ENCODE measurements around the gene TMEM171.

The TMEM171 gene

GRCh38 chr5:73131711-73132425, 11.5 kb downstream of the TMEM171 start:
- FAIRE-seq (no peak), DNase-seq (ENCODE audit: insufficient read length, low spot score) (no peak)
- no peak for TF ChIP-seq POLR2A (IDR thresholded peaks at IDR 0.05; ENCODE audit: low read depth, low read length)

- DNase-seq (ENCODE audit: insufficient read length, low spot score) (no peak), FAIRE-seq (no peak)
- TF ChIP-seq POLR2A (IDR thresholded peaks at IDR 0.05; ENCODE audit: low read depth, low read length), result no peak
Measured at GRCh38 chr5:73132759-73133158, 12.4 kb downstream of the TMEM171 start.

- FAIRE-seq, result no peak
- no peak for DNase-seq (ENCODE audit: insufficient read length, low spot score)
- TF ChIP-seq POLR2A (IDR thresholded peaks at IDR 0.05; ENCODE audit: low read depth, low read length), result no peak
Measured at GRCh38 chr5:73135021-73135420, 14.6 kb downstream of the TMEM171 start.

GRCh38 chr5:73135429-73136054, 15.2 kb downstream of the TMEM171 start:
- no peak for DNase-seq (ENCODE audit: insufficient read length, low spot score)

GRCh38 chr5:73136055-73136562, 15.7 kb downstream of the TMEM171 start:
- FAIRE-seq (no peak), DNase-seq (ENCODE audit: insufficient read length, low spot score) (no peak)
- no peak for TF ChIP-seq POLR2A (IDR thresholded peaks at IDR 0.05; ENCODE audit: low read depth, low read length)

More at GRCh38 chr5:73135429-73136054, 15.2 kb downstream of the TMEM171 start:
- no peak for FAIRE-seq
- no peak for TF ChIP-seq POLR2A (IDR thresholded peaks at IDR 0.05; ENCODE audit: low read depth, low read length)

GRCh38 chr5:73137563-73138530, 17.5 kb downstream of the TMEM171 start:
- no peak for FAIRE-seq
- no peak for TF ChIP-seq POLR2A (IDR thresholded peaks at IDR 0.05; ENCODE audit: low read depth, low read length)
- no peak for DNase-seq (ENCODE audit: insufficient read length, low spot score)

GRCh38 chr5:73139485-73139884, 19.1 kb downstream of the TMEM171 start:
- TF ChIP-seq POLR2A (IDR thresholded peaks at IDR 0.05; ENCODE audit: low read depth, low read length), result no peak
- FAIRE-seq, result no peak
- DNase-seq (ENCODE audit: insufficient read length, low spot score), result no peak

- FAIRE-seq (no peak), DNase-seq (ENCODE audit: insufficient read length, low spot score) (no peak)
- no peak for TF ChIP-seq POLR2A (IDR thresholded peaks at IDR 0.05; ENCODE audit: low read depth, low read length)
Measured at GRCh38 chr5:73140801-73141200, 20.4 kb downstream of the TMEM171 start.

GRCh38 chr5:73142035-73142434, 21.7 kb downstream of the TMEM171 start:
- no peak for FAIRE-seq
- no peak for TF ChIP-seq POLR2A (IDR thresholded peaks at IDR 0.05; ENCODE audit: low read depth, low read length)

GRCh38 chr5:73143716-73144115, 23.3 kb downstream of the TMEM171 start:
- no peak for TF ChIP-seq POLR2A (IDR thresholded peaks at IDR 0.05; ENCODE audit: low read depth, low read length)
- FAIRE-seq (no peak), DNase-seq (ENCODE audit: insufficient read length, low spot score) (no peak)

More at GRCh38 chr5:73142035-73142434, 21.7 kb downstream of the TMEM171 start:
- no peak for DNase-seq (ENCODE audit: insufficient read length, low spot score)

- TF ChIP-seq POLR2A (IDR thresholded peaks at IDR 0.05; ENCODE audit: low read depth, low read length), result no peak
- no peak for DNase-seq (ENCODE audit: insufficient read length, low spot score)
- FAIRE-seq, result no peak
Measured at GRCh38 chr5:73149540-73149939, 29.2 kb downstream of the TMEM171 start.

GRCh38 chr5:73150876-73151275, 30.5 kb downstream of the TMEM171 start:
- no peak for FAIRE-seq
- TF ChIP-seq POLR2A (IDR thresholded peaks at IDR 0.05; ENCODE audit: low read depth, low read length), result no peak
- DNase-seq (ENCODE audit: insufficient read length, low spot score), result no peak

- TF ChIP-seq POLR2A (IDR thresholded peaks at IDR 0.05; ENCODE audit: low read depth, low read length), result no peak
- DNase-seq (ENCODE audit: insufficient read length, low spot score) (no peak), FAIRE-seq (no peak)
Measured at GRCh38 chr5:73151766-73152410, 31.5 kb downstream of the TMEM171 start.
